ENCODE results near the gene TSFM.

DNA sequence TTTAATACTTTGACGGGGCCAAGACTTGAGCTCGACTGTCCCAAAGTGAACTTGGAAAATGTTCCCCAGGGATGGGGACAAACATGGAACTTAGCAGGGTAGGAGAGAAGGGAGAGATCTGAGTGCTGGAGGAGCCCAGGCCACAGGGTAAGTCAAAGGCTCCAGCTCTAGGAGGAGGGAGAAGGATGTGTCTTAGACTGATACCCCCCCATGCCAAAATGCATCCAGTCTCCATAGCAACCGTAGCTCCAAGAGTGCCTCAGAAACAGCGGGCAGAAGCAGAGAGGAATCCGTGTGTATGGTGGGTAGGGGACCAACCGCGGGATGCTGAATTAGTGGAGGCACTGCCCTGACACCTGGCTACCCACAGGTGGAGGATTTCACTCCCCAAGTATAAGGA, 43.2 kb upstream of the TSFM start:
- TF ChIP-seq EP300 (IDR thresholded peaks at IDR 0.05; ENCODE audit: low read depth) (no peak), POLR2AphosphoS5 (IDR thresholded peaks at IDR 0.05) (no peak), POLR2A (IDR thresholded peaks at IDR 0.05) (no peak)
- TF ChIP-seq, protein P1, sequence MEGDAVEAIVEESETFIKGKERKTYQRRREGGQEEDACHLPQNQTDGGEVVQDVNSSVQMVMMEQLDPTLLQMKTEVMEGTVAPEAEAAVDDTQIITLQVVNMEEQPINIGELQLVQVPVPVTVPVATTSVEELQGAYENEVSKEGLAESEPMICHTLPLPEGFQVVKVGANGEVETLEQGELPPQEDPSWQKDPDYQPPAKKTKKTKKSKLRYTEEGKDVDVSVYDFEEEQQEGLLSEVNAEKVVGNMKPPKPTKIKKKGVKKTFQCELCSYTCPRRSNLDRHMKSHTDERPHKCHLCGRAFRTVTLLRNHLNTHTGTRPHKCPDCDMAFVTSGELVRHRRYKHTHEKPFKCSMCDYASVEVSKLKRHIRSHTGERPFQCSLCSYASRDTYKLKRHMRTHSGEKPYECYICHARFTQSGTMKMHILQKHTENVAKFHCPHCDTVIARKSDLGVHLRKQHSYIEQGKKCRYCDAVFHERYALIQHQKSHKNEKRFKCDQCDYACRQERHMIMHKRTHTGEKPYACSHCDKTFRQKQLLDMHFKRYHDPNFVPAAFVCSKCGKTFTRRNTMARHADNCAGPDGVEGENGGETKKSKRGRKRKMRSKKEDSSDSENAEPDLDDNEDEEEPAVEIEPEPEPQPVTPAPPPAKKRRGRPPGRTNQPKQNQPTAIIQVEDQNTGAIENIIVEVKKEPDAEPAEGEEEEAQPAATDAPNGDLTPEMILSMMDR (IDR thresholded peaks at IDR 0.05): no peak
